A549 (cell line): ENCODE data around the gene SYNM. TPM values are rescaled to one million over a fixed set of nuclear protein-coding genes. Genes with fewer than 3 reads are reported as not detected.

Source experiments
- ATAC-seq, 2 experiments: fragments of 200-7000 bp in 1 of 2; fragments of >200 bp in 1 of 2; cut with Nextera tagmentation in 1 of 2; cut with Tn5 transposase in 1 of 2; 3 replicates each; pipeline versions ENCODE4 v1.8.0 to v1.9.1; 2018 to 2020; ENCODE audit warnings: mild to moderate bottlenecking in 1 of 2, moderate library complexity in 1 of 2
- CTCF ChIA-PET: fragments of 300-600 bp; sonication (Branson Sonifier 250); formaldehyde crosslinking; extraction: SDS; loops from one replicate; lab custom pipeline; 2021; ENCODE audit warnings: antibody characterized with exemption, inconsistent platforms; lab: Yijun Ruan, JAX
- POLR2A ChIA-PET: fragments of 350-600 bp; formaldehyde crosslinking; extraction: SDS; loops from one replicate; lab custom pipeline; 2021; ENCODE audit warnings: antibody characterized with exemption, inconsistent platforms; lab: Yijun Ruan, JAX
- DNase-seq, 2 experiments: peaks; one replicate each; pipeline versions ENCODE4 v3.0.0 to v3.0.0-alpha.2; 2011 to 2016; ENCODE audit warnings: low read depth in 1 of 2, low spot score in 1 of 2
- FAIRE-seq: peaks from 2 replicates; lab custom pipeline; 2011; peaks lifted over from hg19 to GRCh38; lab: Jason Lieb, UNC
- H3K27ac ChIP-seq, 2 experiments: fragments of >200 bp; sonication (Bioruptor Twin); formaldehyde crosslinking; 3 replicates each; pipeline ENCODE4 v1.5.1; 2016 to 2017
- H3K4me1 ChIP-seq: fragments of >200 bp; sonication (Bioruptor Twin); formaldehyde crosslinking; 3 replicates; pipeline ENCODE4 v1.6.1; 2016
- H3K4me2 ChIP-seq: fragments of >200 bp; sonication (Bioruptor Twin); formaldehyde crosslinking; 3 replicates; pipeline ENCODE4 v1.6.1; 2016
- H3K4me3 ChIP-seq: fragments of >200 bp; sonication (Bioruptor Twin); formaldehyde crosslinking; 3 replicates; pipeline ENCODE4 v1.5.1; 2016
- H3K9me3 ChIP-seq: fragments of >200 bp; sonication (Bioruptor Twin); formaldehyde crosslinking; 3 replicates; pipeline ENCODE4 v1.6.1; 2016
- CBX2 ChIP-seq: fragments of 200-600 bp; sonication (generic); IDR thresholded peaks from 2 replicates; pipeline ENCODE4 v1.6.1; 2016; ENCODE audit warnings: low read depth, mild to moderate bottlenecking, borderline replicate concordance
- EHF ChIP-seq: fragments of 250-450 bp; sonication (Bioruptor Pico); IDR thresholded peaks from 2 replicates; pipeline ENCODE4 v1.5.0; 2020; ENCODE audit warnings: mild to moderate bottlenecking
- EHMT2 ChIP-seq: fragments of 200-600 bp; sonication (generic); IDR thresholded peaks from 2 replicates; pipeline ENCODE4 v1.6.1; 2016; ENCODE audit warnings: antibody characterized with exemption, low read depth, mild to moderate bottlenecking, moderate library complexity
- FOSB ChIP-seq: fragments of 250-450 bp; sonication (Bioruptor Pico); IDR thresholded peaks from 2 replicates; pipeline ENCODE4 v1.5.0; 2020; ENCODE audit warnings: mild to moderate bottlenecking, moderate library complexity
- FOXS1 ChIP-seq: fragments of 250-450 bp; sonication (Bioruptor Pico); IDR thresholded peaks from 2 replicates; pipeline ENCODE4 v1.5.0; 2020; ENCODE audit warnings: mild to moderate bottlenecking, moderate library complexity
- GATA3 ChIP-seq: IDR thresholded peaks from 2 replicates; pipeline ENCODE4 v1.6.1; 2012; ENCODE audit warnings: borderline replicate concordance
- HOXB13 ChIP-seq: fragments of 250-450 bp; sonication (Bioruptor Pico); IDR thresholded peaks from 2 replicates; pipeline ENCODE4 v1.5.0; 2020; ENCODE audit warnings: low read depth, mild to moderate bottlenecking, moderate library complexity
- HOXB5 ChIP-seq: fragments of 250-450 bp; sonication (Bioruptor Pico); IDR thresholded peaks from 2 replicates; pipeline ENCODE4 v1.5.0; 2020; ENCODE audit warnings: mild to moderate bottlenecking, moderate library complexity
- KDM5A ChIP-seq: fragments of 200-600 bp; sonication (generic); IDR thresholded peaks from 2 replicates; pipeline ENCODE4 v1.6.1; 2016; ENCODE audit warnings: antibody characterized with exemption, mild to moderate bottlenecking
- PHF8 ChIP-seq: fragments of 200-600 bp; sonication (generic); IDR thresholded peaks from 2 replicates; pipeline ENCODE4 v1.6.1; 2016; ENCODE audit warnings: low read depth, mild to moderate bottlenecking, antibody characterized with exemption, moderate library complexity, borderline replicate concordance
- POLR2A ChIP-seq: IDR thresholded peaks from 2 replicates; pipeline ENCODE4 v1.6.1; 2012; ENCODE audit warnings: mild to moderate bottlenecking, low read length
- TFCP2L1 ChIP-seq: fragments of 250-450 bp; sonication (Bioruptor Pico); IDR thresholded peaks from 2 replicates; pipeline ENCODE4 v1.5.0; 2021; ENCODE audit warnings: mild to moderate bottlenecking
- TP53 ChIP-seq: fragments of 250-450 bp; sonication (Bioruptor Pico); IDR thresholded peaks from 2 replicates; pipeline ENCODE4 v1.5.0; 2021; ENCODE audit warnings: mild to moderate bottlenecking, moderate library complexity
- ZNF302 ChIP-seq: fragments of 250-450 bp; sonication (Bioruptor Pico); IDR thresholded peaks from 2 replicates; pipeline ENCODE4 v1.9.0; 2021; ENCODE audit warnings: inconsistent platforms, mild to moderate bottlenecking, moderate library complexity
- WGBS: methylation state at CpG from one replicate; pipeline ENCODE4 v1.1.6; 2017; ENCODE audit errors: missing lambda C conversion rate; 5-methylcytosine and 5-hydroxymethylcytosine counted together
- polyA plus RNA-seq, 4 experiments: library from polyadenylated mRNA; depleted of rRNA in 3 of 4; stranded (reverse); fragments of >200 nt; fragmentation: RNase III in 1 of 4; extraction: RNeasy Plus Mini Kit Qiagen cat#74134 plus additional on column Dnase treatment in 1 of 4; gene quantifications; 2 replicates in 3 of 4; 3 replicates in 1 of 4; pipeline ENCODE4 v1.2.3, GENCODE V29; 2011 to 2017
- TF ChIP-seq, protein P1 (sequence below): fragments of 250-450 bp; sonication (Bioruptor Pico); IDR thresholded peaks from 2 replicates; pipeline ENCODE4 v1.5.0; 2020; ENCODE audit warnings: low read depth, mild to moderate bottlenecking, moderate library complexity
- TF ChIP-seq, protein P2 (sequence below): fragments of 250-450 bp; sonication (Bioruptor Pico); IDR thresholded peaks from 2 replicates; pipeline ENCODE4 v1.5.0; 2021; ENCODE audit warnings: mild to moderate bottlenecking, moderate library complexity, borderline replicate concordance
- TF ChIP-seq, protein P3 (sequence below): IDR thresholded peaks from 2 replicates; pipeline ENCODE4 v1.6.1; 2012; ENCODE audit warnings: low read depth, borderline replicate concordance
- TF ChIP-seq, protein P4 (sequence below): fragments of 150-350 bp; IDR thresholded peaks from 2 replicates; pipeline ENCODE4 v1.6.1; 2014; ENCODE audit warnings: low read depth, mild to moderate bottlenecking, low read length
- TF ChIP-seq, protein P5 (sequence below): fragments of >200 bp; sonication (Bioruptor Twin); formaldehyde crosslinking; IDR thresholded peaks from 2 replicates; pipeline ENCODE4 v1.6.1; 2016

SYNM gene
- polyA plus RNA-seq, 2 of the 4 experiments (the other 2 are of a cell fraction), result 22.6 to 37.7 TPM

DNA sequence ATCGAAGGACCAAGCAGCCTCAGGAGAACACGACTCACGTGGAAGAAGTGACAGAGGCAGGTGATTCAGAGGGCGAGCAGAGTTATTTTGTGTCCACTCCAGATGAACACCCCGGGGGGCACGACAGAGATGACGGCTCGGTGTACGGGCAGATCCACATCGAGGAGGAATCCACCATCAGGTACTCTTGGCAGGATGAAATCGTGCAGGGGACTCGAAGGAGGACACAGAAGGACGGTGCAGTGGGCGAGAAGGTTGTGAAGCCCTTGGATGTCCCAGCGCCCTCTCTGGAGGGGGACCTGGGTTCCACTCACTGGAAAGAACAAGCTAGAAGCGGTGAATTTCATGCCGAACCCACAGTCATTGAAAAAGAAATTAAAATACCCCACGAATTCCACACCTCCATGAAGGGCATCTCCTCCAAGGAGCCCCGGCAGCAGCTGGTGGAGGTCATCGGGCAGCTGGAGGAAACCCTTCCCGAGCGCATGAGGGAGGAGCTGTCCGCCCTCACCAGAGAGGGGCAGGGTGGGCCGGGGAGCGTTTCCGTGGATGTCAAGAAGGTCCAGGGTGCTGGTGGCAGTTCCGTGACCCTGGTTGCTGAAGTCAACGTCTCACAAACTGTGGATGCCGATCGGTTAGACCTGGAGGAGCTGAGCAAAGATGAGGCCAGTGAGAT, 26.0 kb downstream of the SYNM start:
- POLR2A ChIA-PET, result no interaction called here
- no peaks in the 10 kb centered on the region for H3K9me3 ChIP-seq
- no peak for ATAC-seq
- TF ChIP-seq CBX2 (no peak), HOXB13 (CRISPR knock-in tag) (no peak), POLR2A (no peak), HOXB5 (no peak), GATA3 (no peak), ZNF302 (CRISPR knock-in tag) (no peak), FOXS1 (CRISPR knock-in tag) (no peak), PHF8 (no peak)
- TF ChIP-seq, all 56 proteins: peak for 0
- DNase-seq, result no peak
- WGBS, result 91% methylated on average over 30 of the region's 30 CpGs
- CTCF ChIA-PET, result interaction anchor here (1.4 to 17.9 kb wide), 2 partner anchors 11 to 24 kb away, joined by 4 to 326 read pairs; partner anchors contain the start of gene SYNM
- H3K4me1 ChIP-seq, result peaks cover 24% of the 10 kb centered on the region
- H3K4me3 ChIP-seq, result no peak overlapping the region
- peak overlapping the region in 1 of 2 experiments; percentile 40; a peak in 2 of 6 replicates for H3K27ac ChIP-seq
- no peak overlapping the region for H3K4me2 ChIP-seq
- FAIRE-seq, result no peak

GRCh38 chr15:99131441-99132023, 26.7 kb downstream of the SYNM start:
- H3K27ac ChIP-seq, result peak overlapping the region in 1 of 2 experiments; percentile 40; a peak in 3 of 6 replicates
- H3K4me1 ChIP-seq, result peaks cover 24% of the 10 kb centered on the region
- ChIA-PET CTCF (interaction anchor here (1.4 to 17.9 kb wide), 2 partner anchors 10 to 25 kb away, joined by 4 to 326 read pairs; partner anchors contain the start of gene SYNM), POLR2A (no interaction called here)
- peak overlapping the region; percentile 18; the same call in 1 of the 3 replicates for H3K4me2 ChIP-seq
- ATAC-seq (peak; percentile 17 to 52; a peak in 3 of 6 replicates), DNase-seq (no peak), FAIRE-seq (no peak)
- 78% methylated on average over 25 of the region's 25 CpGs for WGBS
- TF ChIP-seq PHF8 (no peak), EHF (no peak), FOSB (CRISPR knock-in tag) (no peak), KDM5A (no peak), TFCP2L1 (no peak), POLR2A (no peak), EHMT2 (no peak), HOXB5 (no peak), TP53 (no peak), CBX2 (no peak), HOXB13 (CRISPR knock-in tag) (no peak)
- TF ChIP-seq, protein P1, sequence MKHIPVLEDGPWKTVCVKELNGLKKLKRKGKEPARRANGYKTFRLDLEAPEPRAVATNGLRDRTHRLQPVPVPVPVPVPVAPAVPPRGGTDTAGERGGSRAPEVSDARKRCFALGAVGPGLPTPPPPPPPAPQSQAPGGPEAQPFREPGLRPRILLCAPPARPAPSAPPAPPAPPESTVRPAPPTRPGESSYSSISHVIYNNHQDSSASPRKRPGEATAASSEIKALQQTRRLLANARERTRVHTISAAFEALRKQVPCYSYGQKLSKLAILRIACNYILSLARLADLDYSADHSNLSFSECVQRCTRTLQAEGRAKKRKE (CRISPR knock-in tag), result no peak
- TF ChIP-seq, protein P2, sequence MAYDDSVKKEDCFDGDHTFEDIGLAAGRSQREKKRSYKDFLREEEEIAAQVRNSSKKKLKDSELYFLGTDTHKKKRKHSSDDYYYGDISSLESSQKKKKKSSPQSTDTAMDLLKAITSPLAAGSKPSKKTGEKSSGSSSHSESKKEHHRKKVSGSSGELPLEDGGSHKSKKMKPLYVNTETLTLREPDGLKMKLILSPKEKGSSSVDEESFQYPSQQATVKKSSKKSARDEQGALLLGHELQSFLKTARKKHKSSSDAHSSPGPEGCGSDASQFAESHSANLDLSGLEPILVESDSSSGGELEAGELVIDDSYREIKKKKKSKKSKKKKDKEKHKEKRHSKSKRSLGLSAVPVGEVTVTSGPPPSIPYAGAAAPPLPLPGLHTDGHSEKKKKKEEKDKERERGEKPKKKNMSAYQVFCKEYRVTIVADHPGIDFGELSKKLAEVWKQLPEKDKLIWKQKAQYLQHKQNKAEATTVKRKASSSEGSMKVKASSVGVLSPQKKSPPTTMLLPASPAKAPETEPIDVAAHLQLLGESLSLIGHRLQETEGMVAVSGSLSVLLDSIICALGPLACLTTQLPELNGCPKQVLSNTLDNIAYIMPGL (CRISPR knock-in tag), result no peak
- TF ChIP-seq, protein P3, sequence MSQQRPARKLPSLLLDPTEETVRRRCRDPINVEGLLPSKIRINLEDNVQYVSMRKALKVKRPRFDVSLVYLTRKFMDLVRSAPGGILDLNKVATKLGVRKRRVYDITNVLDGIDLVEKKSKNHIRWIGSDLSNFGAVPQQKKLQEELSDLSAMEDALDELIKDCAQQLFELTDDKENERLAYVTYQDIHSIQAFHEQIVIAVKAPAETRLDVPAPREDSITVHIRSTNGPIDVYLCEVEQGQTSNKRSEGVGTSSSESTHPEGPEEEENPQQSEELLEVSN, result no peak
- TF ChIP-seq, protein P4, sequence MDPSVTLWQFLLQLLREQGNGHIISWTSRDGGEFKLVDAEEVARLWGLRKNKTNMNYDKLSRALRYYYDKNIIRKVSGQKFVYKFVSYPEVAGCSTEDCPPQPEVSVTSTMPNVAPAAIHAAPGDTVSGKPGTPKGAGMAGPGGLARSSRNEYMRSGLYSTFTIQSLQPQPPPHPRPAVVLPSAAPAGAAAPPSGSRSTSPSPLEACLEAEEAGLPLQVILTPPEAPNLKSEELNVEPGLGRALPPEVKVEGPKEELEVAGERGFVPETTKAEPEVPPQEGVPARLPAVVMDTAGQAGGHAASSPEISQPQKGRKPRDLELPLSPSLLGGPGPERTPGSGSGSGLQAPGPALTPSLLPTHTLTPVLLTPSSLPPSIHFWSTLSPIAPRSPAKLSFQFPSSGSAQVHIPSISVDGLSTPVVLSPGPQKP, result no peak
- TF ChIP-seq, protein P5, sequence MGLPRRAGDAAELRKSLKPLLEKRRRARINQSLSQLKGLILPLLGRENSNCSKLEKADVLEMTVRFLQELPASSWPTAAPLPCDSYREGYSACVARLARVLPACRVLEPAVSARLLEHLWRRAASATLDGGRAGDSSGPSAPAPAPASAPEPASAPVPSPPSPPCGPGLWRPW, result no peak
- H3K9me3 ChIP-seq, result no peaks in the 10 kb centered on the region
- no peak overlapping the region for H3K4me3 ChIP-seq
